ENCODE results near the gene LYRM9.

DNA sequence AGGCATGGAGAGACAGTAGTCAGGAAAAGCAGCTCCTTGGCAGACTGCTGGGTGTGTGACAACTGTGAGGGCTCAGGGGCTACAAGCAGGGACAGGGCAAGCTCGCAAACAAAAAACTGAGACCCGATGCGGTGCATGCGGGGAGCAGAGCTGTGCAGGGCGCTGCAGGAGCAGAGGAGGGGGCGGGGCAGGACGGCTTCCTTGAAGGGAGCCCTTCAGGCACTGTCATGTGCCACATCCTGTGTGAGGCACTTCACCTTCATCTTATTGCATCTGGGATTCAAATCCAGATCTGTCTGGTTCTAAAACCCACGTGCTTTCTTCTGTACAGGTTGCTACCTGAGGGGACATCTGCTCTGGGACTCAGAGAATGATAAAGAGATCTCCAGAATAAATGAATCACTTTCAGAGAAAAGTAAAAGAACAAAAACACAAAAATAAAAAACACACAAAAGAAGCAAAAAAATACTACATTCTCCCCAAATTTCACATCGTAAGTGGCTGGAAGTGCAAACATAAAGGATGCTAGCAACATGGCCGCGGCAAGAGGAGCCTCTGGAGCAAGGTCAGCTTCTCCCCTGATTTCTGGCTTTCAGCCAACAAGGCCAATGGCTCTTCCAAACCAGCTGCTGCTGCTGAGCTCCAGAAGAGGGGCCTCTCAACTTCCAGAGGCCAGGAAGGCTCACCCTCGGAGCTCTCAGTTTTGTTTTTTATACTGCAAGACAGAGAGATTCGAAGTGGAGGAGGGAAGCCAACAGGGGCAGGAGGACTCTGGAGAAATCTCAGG lies 14.2 kb downstream of the LYRM9 start:
- TF ChIP-seq, protein P1, sequence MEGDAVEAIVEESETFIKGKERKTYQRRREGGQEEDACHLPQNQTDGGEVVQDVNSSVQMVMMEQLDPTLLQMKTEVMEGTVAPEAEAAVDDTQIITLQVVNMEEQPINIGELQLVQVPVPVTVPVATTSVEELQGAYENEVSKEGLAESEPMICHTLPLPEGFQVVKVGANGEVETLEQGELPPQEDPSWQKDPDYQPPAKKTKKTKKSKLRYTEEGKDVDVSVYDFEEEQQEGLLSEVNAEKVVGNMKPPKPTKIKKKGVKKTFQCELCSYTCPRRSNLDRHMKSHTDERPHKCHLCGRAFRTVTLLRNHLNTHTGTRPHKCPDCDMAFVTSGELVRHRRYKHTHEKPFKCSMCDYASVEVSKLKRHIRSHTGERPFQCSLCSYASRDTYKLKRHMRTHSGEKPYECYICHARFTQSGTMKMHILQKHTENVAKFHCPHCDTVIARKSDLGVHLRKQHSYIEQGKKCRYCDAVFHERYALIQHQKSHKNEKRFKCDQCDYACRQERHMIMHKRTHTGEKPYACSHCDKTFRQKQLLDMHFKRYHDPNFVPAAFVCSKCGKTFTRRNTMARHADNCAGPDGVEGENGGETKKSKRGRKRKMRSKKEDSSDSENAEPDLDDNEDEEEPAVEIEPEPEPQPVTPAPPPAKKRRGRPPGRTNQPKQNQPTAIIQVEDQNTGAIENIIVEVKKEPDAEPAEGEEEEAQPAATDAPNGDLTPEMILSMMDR (conservative IDR thresholded peaks at IDR 0.05 in 1 of 2, IDR thresholded peaks at IDR 0.05 in 1 of 2; ENCODE audit: low read depth in 1 of 2, low read length in 2 of 2), result no peak
- no peak for TF ChIP-seq EZH2 (IDR thresholded peaks at IDR 0.05; ENCODE audit: low read length, missing control alignments)
